Measurements from ENCODE around the gene BFSP1. TPM values are rescaled to one million over a fixed set of nuclear protein-coding genes. Genes with fewer than 3 reads are reported as not detected.

Gene BFSP1
- total RNA-seq, 1 donor from 2014 or later = 3.5 TPM

- Mint-ChIP-seq H3K27ac (ENCODE audit: unreplicated experiment) (no peak overlapping the region), H3K4me3 (ENCODE audit: unreplicated experiment) (no peak overlapping the region), H3K36me3 (ENCODE audit: low read depth, unreplicated experiment) (no peaks in the 10 kb centered on the region), H3K9me3 (ENCODE audit: unreplicated experiment) (no peaks in the 10 kb centered on the region), H3K4me1 (ENCODE audit: unreplicated experiment) (peaks cover 2% of the 10 kb centered on the region), H3K27me3 (ENCODE audit: unreplicated experiment) (peaks cover 3% of the 10 kb centered on the region)
- DNase-seq (ENCODE audit: low spot score) = no peak
- no peak for TF ChIP-seq CTCF (IDR thresholded peaks at IDR 0.05; ENCODE audit: unreplicated experiment)
Observed at GRCh38 chr20:17481661-17482060, 49.5 kb downstream of the BFSP1 start.

- H3K27me3 Mint-ChIP-seq (ENCODE audit: unreplicated experiment) = peaks cover 3% of the 10 kb centered on the region
- no peak for TF ChIP-seq CTCF (IDR thresholded peaks at IDR 0.05; ENCODE audit: unreplicated experiment)
- H3K36me3 Mint-ChIP-seq (ENCODE audit: low read depth, unreplicated experiment) = no peaks in the 10 kb centered on the region
- H3K4me3 Mint-ChIP-seq (ENCODE audit: unreplicated experiment) = no peak overlapping the region
- DNase-seq (ENCODE audit: low spot score) = no peak
- H3K9me3 Mint-ChIP-seq (ENCODE audit: unreplicated experiment) = no peaks in the 10 kb centered on the region
- peaks cover 8% of the 10 kb centered on the region for H3K4me1 Mint-ChIP-seq (ENCODE audit: unreplicated experiment)
- H3K27ac Mint-ChIP-seq (ENCODE audit: unreplicated experiment) = no peak overlapping the region
Observed at GRCh38 chr20:17480696-17481095, 50.5 kb downstream of the BFSP1 start.

- Mint-ChIP-seq H3K4me3 (ENCODE audit: unreplicated experiment) (no peak overlapping the region), H3K4me1 (ENCODE audit: unreplicated experiment) (peaks cover 10% of the 10 kb centered on the region), H3K9me3 (ENCODE audit: unreplicated experiment) (no peaks in the 10 kb centered on the region), H3K27me3 (ENCODE audit: unreplicated experiment) (peaks cover 4% of the 10 kb centered on the region), H3K36me3 (ENCODE audit: low read depth, unreplicated experiment) (no peaks in the 10 kb centered on the region), H3K27ac (ENCODE audit: unreplicated experiment) (no peak overlapping the region)
- no peak for DNase-seq (ENCODE audit: low spot score)
- TF ChIP-seq CTCF (IDR thresholded peaks at IDR 0.05; ENCODE audit: unreplicated experiment) = no peak
Observed at GRCh38 chr20:17479063-17479657, 52.0 kb downstream of the BFSP1 start.

GRCh38 chr20:17473659-17474058 is 57.5 kb downstream of the BFSP1 start:
- no peak for TF ChIP-seq CTCF (IDR thresholded peaks at IDR 0.05; ENCODE audit: unreplicated experiment)
- Mint-ChIP-seq H3K27ac (ENCODE audit: unreplicated experiment) (no peak overlapping the region), H3K4me3 (ENCODE audit: unreplicated experiment) (no peak overlapping the region), H3K36me3 (ENCODE audit: low read depth, unreplicated experiment) (no peaks in the 10 kb centered on the region), H3K27me3 (ENCODE audit: unreplicated experiment) (peaks cover 2% of the 10 kb centered on the region), H3K9me3 (ENCODE audit: unreplicated experiment) (no peaks in the 10 kb centered on the region), H3K4me1 (ENCODE audit: unreplicated experiment) (peaks cover 10% of the 10 kb centered on the region)
- no peak for DNase-seq (ENCODE audit: low spot score)

GRCh38 chr20:17471606-17472187 is 59.5 kb downstream of the BFSP1 start:
- no peak overlapping the region for H3K4me3 Mint-ChIP-seq (ENCODE audit: unreplicated experiment)
- no peak for DNase-seq (ENCODE audit: low spot score)
- H3K27me3 Mint-ChIP-seq (ENCODE audit: unreplicated experiment) = peaks cover 2% of the 10 kb centered on the region
- no peaks in the 10 kb centered on the region for H3K36me3 Mint-ChIP-seq (ENCODE audit: low read depth, unreplicated experiment)
- peaks cover 8% of the 10 kb centered on the region for H3K4me1 Mint-ChIP-seq (ENCODE audit: unreplicated experiment)
- no peaks in the 10 kb centered on the region for H3K9me3 Mint-ChIP-seq (ENCODE audit: unreplicated experiment)
- H3K27ac Mint-ChIP-seq (ENCODE audit: unreplicated experiment) = no peak overlapping the region
- TF ChIP-seq CTCF (IDR thresholded peaks at IDR 0.05; ENCODE audit: unreplicated experiment) = no peak

All from endothelial cell (in vitro differentiated cells).